GM19328 (cell line): ENCODE data around the gene TOP3A.

Source experiments
- ATAC-seq: cut with Tn5 transposase; IDR thresholded peaks from one replicate; pipeline ENCODE4 v1.9.1; 2021; ENCODE audit warnings: mild to moderate bottlenecking, moderate library complexity; ENCODE audit not compliant: unreplicated experiment

Gene TOP3A

DNA sequence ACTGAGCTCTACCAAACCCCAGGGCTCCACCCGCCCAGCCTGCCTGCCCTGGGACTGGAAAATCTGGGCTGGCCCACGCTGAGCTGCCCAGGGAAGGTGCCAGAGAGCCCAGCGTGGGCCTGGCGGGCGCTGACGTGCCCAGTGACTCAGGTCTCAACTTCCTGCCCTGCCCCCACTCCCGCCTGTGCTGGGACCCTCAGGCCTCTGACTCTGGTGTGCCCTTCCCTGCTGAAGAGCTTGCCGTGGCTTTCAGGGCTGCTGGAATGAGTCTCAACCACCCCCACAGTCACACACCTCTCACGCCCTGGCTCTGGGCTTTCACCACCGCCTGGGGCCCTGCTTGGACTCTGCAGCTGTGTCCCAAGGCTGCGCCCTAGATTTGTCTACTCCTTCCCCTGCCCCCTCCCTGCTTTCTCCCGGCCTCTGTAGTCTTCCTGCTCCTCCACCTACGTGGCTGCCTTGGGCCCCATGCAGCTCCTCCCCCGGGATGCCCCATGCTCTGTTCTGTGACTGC lies 79.0 kb downstream of the TOP3A start:
- no peak for ATAC-seq

DNA sequence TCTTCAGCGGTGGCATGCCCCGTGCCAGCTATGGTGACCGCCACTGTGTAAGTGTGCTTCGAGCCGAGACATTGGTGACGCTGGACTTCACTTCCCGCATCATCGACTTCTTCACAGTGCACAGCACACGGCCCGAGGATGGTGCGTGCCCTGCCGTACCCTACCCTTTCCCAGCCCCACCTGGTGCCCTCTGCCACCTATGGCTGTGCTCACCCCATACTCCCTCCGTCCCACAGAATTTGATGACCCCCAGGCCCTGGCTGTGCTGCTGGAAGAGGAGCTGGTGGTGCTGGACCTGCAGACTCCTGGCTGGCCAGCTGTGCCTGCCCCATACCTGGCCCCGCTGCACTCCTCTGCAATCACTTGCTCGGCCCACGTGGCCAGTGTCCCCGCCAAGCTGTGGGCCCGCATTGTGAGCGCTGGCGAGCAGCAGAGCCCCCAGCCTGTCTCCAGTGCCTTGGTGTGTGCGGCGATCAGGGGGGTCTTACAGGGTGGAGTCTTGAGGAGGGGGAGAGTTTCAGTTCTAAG lies 79.9 kb downstream of the TOP3A start:
- no peak for ATAC-seq

DNA sequence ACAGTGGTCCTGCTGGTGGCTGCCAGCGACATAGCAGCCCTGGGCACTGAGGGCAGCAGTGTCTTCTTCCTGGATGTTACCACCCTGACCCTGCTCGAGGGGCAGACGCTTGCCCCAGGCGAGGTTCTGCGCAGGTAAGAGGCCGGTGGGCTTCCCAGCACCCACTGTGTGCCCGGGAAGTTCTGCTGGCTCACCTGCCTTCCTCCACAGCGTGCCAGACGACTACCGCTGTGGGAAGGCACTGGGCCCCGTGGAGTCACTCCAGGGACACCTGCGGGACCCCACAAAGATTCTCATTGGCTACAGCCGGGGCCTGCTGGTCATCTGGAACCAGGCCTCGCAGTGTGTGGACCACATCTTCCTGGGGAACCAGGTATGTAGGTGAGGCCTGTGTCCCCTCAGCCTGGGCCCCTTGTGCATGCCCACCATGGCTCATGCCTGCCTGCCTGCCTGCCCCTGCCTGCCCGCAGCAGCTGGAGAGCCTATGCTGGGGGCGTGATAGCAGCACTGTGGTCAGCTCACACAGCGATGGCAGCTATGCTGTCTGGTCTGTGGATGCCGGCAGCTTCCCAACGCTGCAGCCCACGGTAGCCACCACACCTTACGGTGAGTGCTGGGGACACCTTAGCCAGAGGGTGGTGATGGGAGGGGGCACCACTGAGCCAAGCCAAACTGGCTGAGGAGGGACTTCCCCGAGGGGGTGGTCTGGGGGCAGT lies 80.8 kb downstream of the TOP3A start:
- no peak for ATAC-seq

DNA sequence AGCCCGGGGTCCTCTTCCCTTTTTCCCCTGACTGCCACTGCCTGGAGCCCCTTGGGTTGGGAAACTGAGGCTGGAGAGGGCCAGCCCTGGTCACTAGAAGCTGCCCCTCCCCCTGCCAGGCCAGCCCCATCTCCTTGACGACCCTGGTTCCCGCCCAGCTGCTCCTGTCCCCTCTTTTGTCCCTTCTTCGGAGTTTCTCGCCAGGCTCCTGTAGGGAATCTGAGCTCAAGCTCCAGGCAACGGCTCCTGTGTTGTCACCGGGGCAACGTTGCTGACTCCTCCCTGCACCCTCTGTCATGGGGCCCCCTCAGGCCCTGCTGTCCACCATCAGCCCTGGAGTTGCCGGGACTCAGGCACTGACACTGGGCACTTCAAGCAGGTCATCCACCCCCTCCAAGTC lies 83.6 kb downstream of the TOP3A start:
- ATAC-seq = no peak

GRCh38 chr17:18230288-18231141 lies 84.3 kb downstream of the TOP3A start:
- no peak for ATAC-seq

DNA sequence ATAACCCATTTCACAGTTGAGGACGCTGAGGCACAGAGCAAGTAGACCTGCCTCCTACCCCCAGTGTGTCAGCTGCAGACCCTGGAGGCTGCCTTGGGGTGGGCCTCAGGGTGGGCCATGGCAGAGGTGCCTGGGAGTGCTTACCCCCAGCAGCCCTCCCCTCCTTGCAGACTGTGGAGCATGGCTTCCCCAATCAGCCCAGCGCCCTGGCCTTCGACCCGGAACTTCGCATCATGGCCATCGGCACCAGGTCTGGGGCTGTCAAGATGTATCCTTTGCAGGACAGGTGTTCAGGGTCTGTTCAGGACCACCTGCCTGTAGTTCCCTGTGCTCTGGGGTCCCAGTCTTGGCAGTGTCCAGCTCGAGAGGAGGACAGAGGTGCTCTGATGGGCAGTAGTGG lies 85.0 kb downstream of the TOP3A start:
- no peak for ATAC-seq

- ATAC-seq = no peak
Measured at GRCh38 chr17:18229254-18229653, 85.5 kb downstream of the TOP3A start.

GRCh38 chr17:18228176-18228682 lies 86.6 kb downstream of the TOP3A start:
- ATAC-seq = no peak

GRCh38 chr17:18227635-18228034 lies 87.2 kb downstream of the TOP3A start:
- ATAC-seq = no peak

DNA sequence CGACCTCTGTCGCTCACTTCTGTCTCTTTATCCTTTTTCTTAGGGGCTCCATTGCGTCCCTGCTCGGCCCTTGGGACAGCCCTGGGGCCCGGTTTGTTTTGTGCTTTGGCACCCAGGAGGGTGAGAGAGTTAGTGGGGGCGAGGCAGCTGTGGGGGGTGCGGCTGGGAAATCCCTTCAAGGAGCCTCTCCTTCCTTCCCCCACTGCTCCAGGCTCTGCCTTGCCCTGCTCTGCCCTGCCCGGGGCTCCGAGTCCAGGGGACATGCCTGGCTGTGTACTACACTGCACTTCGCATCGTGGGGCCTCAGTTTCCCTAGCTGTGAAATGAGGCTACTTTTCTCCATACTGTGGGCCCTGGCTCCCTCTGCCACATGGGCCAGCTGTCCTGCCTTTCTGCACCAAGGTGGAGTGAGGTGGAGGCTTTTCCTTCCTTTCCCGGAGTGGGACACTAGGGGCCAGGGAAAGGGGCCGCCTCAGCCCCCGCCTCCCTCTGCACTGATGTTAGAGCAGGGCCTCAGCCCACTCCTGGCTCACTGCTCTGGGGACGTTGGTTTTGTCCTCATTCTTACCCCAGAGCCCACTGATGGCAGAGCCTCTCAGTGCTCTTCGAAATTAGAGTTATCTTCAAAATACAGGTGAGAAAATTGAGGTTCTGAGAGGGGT lies 88.4 kb downstream of the TOP3A start:
- ATAC-seq = no peak

GRCh38 chr17:18225642-18226283 lies 89.0 kb downstream of the TOP3A start:
- no peak for ATAC-seq

GRCh38 chr17:18225121-18225641 lies 89.6 kb downstream of the TOP3A start, which contains the start of gene LLGL1:
Gene LLGL1, plus strand, starts transcription at chr17:18225635. Its CDS starts 48 bp downstream, at chr17:18225683.
- ATAC-seq = peak; percentile 88

- no peak for ATAC-seq
Measured at GRCh38 chr17:18224387-18225120, 90.2 kb downstream of the TOP3A start.

- ATAC-seq = no peak
Measured at GRCh38 chr17:18224053-18224386, 90.8 kb downstream of the TOP3A start.
